Left ventricle myocardium inferior (tissue), 1 donor: ENCODE results near the gene CERS6. TPM values are rescaled to one million over a fixed set of nuclear protein-coding genes. Genes with fewer than 3 reads are reported as not detected.

Experiments
- DNase-seq: peaks from one replicate; pipeline ENCODE4 v3.0.0-alpha.2; 2020
- H3K27ac ChIP-seq: fragments of 200-600 bp; replicated peaks from 2 replicates; pipeline ENCODE4 v1.8.0; 2021
- H3K27me3 ChIP-seq: fragments of 200-600 bp; 2 replicates; pipeline ENCODE4 v1.8.0; 2021; ENCODE audit warnings: low read depth
- H3K36me3 ChIP-seq: fragments of 200-600 bp; 2 replicates; pipeline ENCODE4 v1.8.0; 2021
- H3K4me1 ChIP-seq: fragments of 200-600 bp; 2 replicates; pipeline ENCODE4 v1.8.0; 2021
- H3K4me3 ChIP-seq: fragments of 200-600 bp; 2 replicates; pipeline ENCODE4 v1.8.0; 2021; ENCODE audit warnings: mild to moderate bottlenecking, moderate library complexity
- H3K9me3 ChIP-seq: fragments of 200-600 bp; replicated peaks from 2 replicates; pipeline ENCODE4 v1.8.0; 2021
- CTCF ChIP-seq: fragments of 200-600 bp; IDR thresholded peaks from 2 replicates; pipeline ENCODE4 v1.8.0; 2021; ENCODE audit warnings: antibody characterized with exemption, mild to moderate bottlenecking, borderline replicate concordance
- intact Hi-C: fragments of 100-400 bp; cut with micrococcal nuclease; formaldehyde crosslinking; loops from one replicate; pipeline ENCODE4 v1.11.0; 2022
- total RNA-seq: library from RNA; stranded (reverse); fragmentation: NEBNext Ultra II Directional; extraction: Animal tissue kit (Norgen Biotek cat#: 25700); gene quantifications from one replicate; pipeline ENCODE4 v1.2.1, GENCODE V29; 2021
- donor health status: DM: no; HTN: yes; CAD: no; lungs with severe emphysema.

CERS6 gene
- total RNA-seq, 1 donor from 2014 or later: 68.9 TPM

DNA sequence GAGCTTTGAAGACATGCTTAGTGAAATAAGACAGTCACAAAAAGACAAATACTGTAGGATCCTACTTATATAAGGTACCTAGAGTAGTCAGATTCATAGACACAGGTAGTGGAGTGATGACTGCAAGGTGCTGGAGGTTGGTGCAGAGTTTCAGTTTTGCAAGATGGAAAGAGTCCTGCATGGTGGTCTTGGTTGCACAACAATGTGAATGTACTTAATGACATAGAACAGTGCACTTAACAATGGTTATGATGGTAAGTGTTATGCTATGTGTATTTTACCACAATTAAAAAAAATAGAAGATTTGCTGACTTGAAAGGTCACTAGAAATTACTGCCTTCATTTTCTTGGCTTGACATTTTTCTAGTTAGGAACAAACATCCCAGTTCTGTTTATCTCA lies 9.5 kb downstream of the CERS6 start:
- intact Hi-C loops: no loop called here
- H3K4me1 ChIP-seq: peaks cover 74% of the 10 kb centered on the region
- H3K27me3 ChIP-seq: no peaks in the 10 kb centered on the region
- H3K4me3 ChIP-seq: no peak overlapping the region
- TF ChIP-seq CTCF: no peak
- peak overlapping the region; percentile 76 for H3K27ac ChIP-seq
- no peaks in the 10 kb centered on the region for H3K36me3 ChIP-seq
- no peaks in the 10 kb centered on the region for H3K9me3 ChIP-seq
- DNase-seq: no peak

DNA sequence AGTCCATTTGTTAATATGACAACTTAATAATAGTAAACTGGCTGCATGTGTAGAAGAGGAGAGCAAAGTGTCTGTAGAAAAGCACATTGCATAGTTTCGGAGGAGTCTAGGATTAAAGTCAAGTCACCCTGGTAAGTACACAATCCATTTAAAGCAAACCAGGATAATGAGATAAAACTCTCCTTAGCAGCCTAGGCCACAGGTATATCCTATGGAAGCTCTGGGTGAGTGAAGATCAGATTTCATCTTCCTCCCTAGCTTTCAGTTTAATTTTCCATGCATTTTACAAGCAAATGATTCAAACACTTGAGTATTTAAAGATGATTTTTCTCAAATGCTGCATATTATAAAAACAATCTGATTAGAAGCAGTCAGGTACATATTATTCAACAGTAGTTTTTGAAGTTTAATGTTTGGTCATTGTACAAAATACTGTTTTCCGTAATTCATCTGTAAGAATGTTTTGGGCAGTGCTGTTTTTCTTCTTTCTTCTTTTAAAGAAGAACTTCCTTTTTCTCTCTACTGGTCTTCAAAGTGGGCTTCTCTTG lies 10.2 kb downstream of the CERS6 start:
- H3K27ac ChIP-seq: peak overlapping the region; percentile 76
- H3K4me3 ChIP-seq: peak overlapping the region; percentile 44
- H3K36me3 ChIP-seq: no peaks in the 10 kb centered on the region

DNA sequence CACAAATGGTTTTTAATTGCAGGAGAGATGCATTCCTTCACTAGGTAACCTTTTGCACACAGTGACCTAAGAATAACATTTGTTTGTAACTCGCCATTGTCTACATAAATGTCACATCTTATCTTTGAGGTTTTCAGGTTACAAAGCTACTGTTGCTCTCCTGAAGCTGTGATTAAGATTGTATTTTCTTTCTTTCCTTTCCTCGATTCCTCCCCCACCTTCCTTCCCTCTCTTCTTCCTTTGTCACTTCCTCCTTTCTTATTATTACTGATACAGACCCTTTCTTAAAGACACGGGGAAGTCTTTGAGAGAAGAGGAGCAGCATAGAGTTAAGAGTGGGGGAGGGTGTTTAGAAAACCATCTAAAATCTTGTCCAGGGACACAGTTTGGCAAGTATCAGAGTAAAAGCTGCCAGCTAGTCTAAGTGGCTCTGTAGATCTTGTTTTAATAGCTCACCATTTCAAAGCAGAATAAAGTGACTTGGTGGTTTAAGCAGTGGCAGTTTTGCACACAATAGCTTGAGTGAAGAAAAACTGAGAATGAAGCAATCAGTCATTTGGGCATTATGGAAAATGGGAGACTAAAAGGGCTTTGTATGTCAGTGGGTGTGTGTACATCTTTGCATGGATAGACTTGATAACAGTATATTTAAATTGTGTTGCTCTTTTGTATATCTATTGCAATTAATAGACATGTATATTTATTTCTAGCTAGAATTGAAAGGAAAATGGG lies 10.9 kb downstream of the CERS6 start:
- intact Hi-C loops: no loop called here
- H3K27ac ChIP-seq: peak overlapping the region; percentile 76
- H3K4me1 ChIP-seq: peaks cover 80% of the 10 kb centered on the region
- no peaks in the 10 kb centered on the region for H3K36me3 ChIP-seq
- DNase-seq: no peak
- no peak for TF ChIP-seq CTCF
- no peaks in the 10 kb centered on the region for H3K9me3 ChIP-seq
- no peaks in the 10 kb centered on the region for H3K27me3 ChIP-seq
- H3K4me3 ChIP-seq: peak overlapping the region; percentile 44

More for the DNA sequence above, 10.2 kb downstream of the CERS6 start:
- intact Hi-C loops: no loop called here
- Histone ChIP-seq H3K4me1 (peaks cover 76% of the 10 kb centered on the region), H3K9me3 (no peaks in the 10 kb centered on the region), H3K27me3 (no peaks in the 10 kb centered on the region)
- no peak for TF ChIP-seq CTCF
- DNase-seq: no peak

GRCh38 chr2:168467729-168468128 lies 11.7 kb downstream of the CERS6 start:
- peaks cover 85% of the 10 kb centered on the region for H3K4me1 ChIP-seq
- intact Hi-C loops: no loop called here
- H3K4me3 ChIP-seq: peak overlapping the region; percentile 44
- TF ChIP-seq CTCF: no peak
- no peaks in the 10 kb centered on the region for H3K9me3 ChIP-seq
- no peaks in the 10 kb centered on the region for H3K27me3 ChIP-seq
- peak overlapping the region; percentile 76 for H3K27ac ChIP-seq
- DNase-seq: no peak
- H3K36me3 ChIP-seq: no peaks in the 10 kb centered on the region

DNA sequence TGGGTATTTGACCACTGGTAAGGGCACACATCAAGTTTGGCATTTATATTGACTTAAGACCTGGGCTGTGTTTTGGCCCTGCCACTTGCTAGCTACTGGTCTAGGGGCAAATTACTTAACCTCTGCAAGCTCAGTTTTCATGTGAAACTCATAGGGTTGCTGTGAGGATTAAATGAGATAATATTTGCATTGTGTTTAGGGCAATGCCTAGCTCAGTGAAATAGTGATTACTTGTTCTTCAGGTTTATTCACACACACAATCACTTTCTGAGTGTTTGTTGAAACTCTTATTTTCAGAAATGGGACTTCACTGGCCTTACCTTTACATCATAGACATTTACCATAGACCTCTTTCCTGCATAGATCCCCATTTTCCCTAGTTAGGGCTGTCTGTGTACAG lies 12.3 kb downstream of the CERS6 start:
- Histone ChIP-seq H3K4me1 (peaks cover 85% of the 10 kb centered on the region), H3K27ac (peak overlapping the region; percentile 76), H3K9me3 (no peaks in the 10 kb centered on the region), H3K4me3 (no peak overlapping the region), H3K36me3 (no peaks in the 10 kb centered on the region), H3K27me3 (no peaks in the 10 kb centered on the region)
- TF ChIP-seq CTCF: no peak
- DNase-seq: no peak
- intact Hi-C loops: no loop called here
